Spleen (tissue), 11 donors: ENCODE results near the gene STARD3NL. TPM values are rescaled to one million over a fixed set of nuclear protein-coding genes. Genes with fewer than 3 reads are reported as not detected.
"Not testable (repeated sequence)": the region's sequence is repeated elsewhere in the genome, so short reads cannot be mapped to it uniquely, and the experiment has no call there.

Source experiments
- DNase-seq: peaks from one replicate; pipeline ENCODE4 v3.0.0-alpha.2; 2020
- H3K27ac ChIP-seq, 8 donors: fragments of 200-600 bp; sonication (generic) in 7 of 8; 1 replicate in 4 of 8; 2 replicates in 4 of 8; pipeline versions ENCODE4 v1.5.0 to v1.8.0; 2016 to 2021; ENCODE audit warnings: inconsistent platforms in 4 of 8, mild to moderate bottlenecking in 4 of 8, moderate library complexity in 1 of 8
- H3K27me3 ChIP-seq, 7 donors: fragments of 200-600 bp; sonication (generic) in 6 of 7; replicated peaks in 1 of 7; 1 replicate in 4 of 7; 2 replicates in 3 of 7; pipeline versions ENCODE4 v1.5.0 to v1.8.0; 2016 to 2021; ENCODE audit warnings: inconsistent platforms in 3 of 7, mild to moderate bottlenecking in 1 of 7
- H3K36me3 ChIP-seq, 6 donors: fragments of 200-600 bp; sonication (generic) in 5 of 6; 1 replicate in 4 of 6; 2 replicates in 2 of 6; pipeline versions ENCODE4 v1.5.0 to v1.8.0; 2016 to 2021; ENCODE audit warnings: inconsistent platforms in 2 of 6
- H3K4me1 ChIP-seq, 6 donors: fragments of 200-600 bp; sonication (generic) in 5 of 6; 1 replicate in 3 of 6; 2 replicates in 3 of 6; pipeline versions ENCODE4 v1.5.0 to v1.8.0; 2016 to 2021; ENCODE audit warnings: inconsistent platforms in 3 of 6
- H3K4me3 ChIP-seq, 8 donors: fragments of 200-600 bp; sonication (generic) in 7 of 8; 1 replicate in 4 of 8; 2 replicates in 4 of 8; pipeline versions ENCODE4 v1.5.0 to v1.8.0; 2016 to 2021; ENCODE audit warnings: inconsistent platforms in 4 of 8, mild to moderate bottlenecking in 4 of 8, moderate library complexity in 2 of 8
- H3K9me3 ChIP-seq, 8 donors: fragments of 200-600 bp; sonication (generic) in 7 of 8; 1 replicate in 4 of 8; 2 replicates in 4 of 8; pipeline versions ENCODE4 v1.5.0 to v1.8.0; 2016 to 2021; ENCODE audit warnings: inconsistent platforms in 4 of 8
- CTCF ChIP-seq, 11 experiments: fragments of 200-600 bp in 7 of 11; fragments of 450-650 bp in 4 of 11; sonication (generic) in 4 of 11; IDR thresholded peaks in 8 of 11; conservative IDR thresholded peaks in 3 of 11; 1 replicate in 7 of 11; 2 replicates in 4 of 11; pipeline versions ENCODE4 v1.4.0 to v1.8.0; 2016 to 2021; ENCODE audit warnings: antibody characterized with exemption in 11 of 11, inconsistent platforms in 4 of 11, mild to moderate bottlenecking in 1 of 11
- POLR2A ChIP-seq, 3 donors: fragments of 450-650 bp; IDR thresholded peaks; one replicate each; pipeline ENCODE4 v1.5.1; 2017; ENCODE audit warnings: antibody characterized with exemption in 3 of 3, mild to moderate bottlenecking in 1 of 3
- POLR2AphosphoS5 ChIP-seq, 3 donors: sonication (generic); formaldehyde crosslinking; IDR thresholded peaks; one replicate each; pipeline ENCODE4 v1.5.1; 2017; ENCODE audit warnings: antibody characterized with exemption in 3 of 3
- WGBS, 5 donors: extraction: QIAGEN DNeasy Blood & Tissue Kit in 3 of 5; methylation state at CpG; one replicate each; pipeline versions ENCODE4 v1.1.5 to v1.1.7; 2013 to 2018; 5-methylcytosine and 5-hydroxymethylcytosine counted together
- intact Hi-C: fragments of 100-400 bp; cut with DNase I; formaldehyde crosslinking; loops from one replicate; pipeline ENCODE4 v1.15.0; 2023; ENCODE audit warnings: low total_unique reads
- polyA plus RNA-seq, 3 donors: library from polyadenylated mRNA; stranded (reverse); fragments of 200-250 nt; gene quantifications; one replicate each; pipeline ENCODE4 v1.2.1, GENCODE V29; 2013
- total RNA-seq, 7 donors: library from RNA; depleted of rRNA in 3 of 7; stranded (reverse); fragments of >200 nt in 3 of 7; fragmentation: NEBNext Ultra II Directional in 4 of 7; extraction: Animal tissue kit (Norgen Biotek cat#: 25700) in 4 of 7; gene quantifications; one replicate each; pipeline versions ENCODE4 v1.1.0 to v1.2.1, GENCODE V29; 2016 to 2021
- donor health status: healthy with polysubstance abuse.
- donor health status: DM: no; HTN: no; CAD: no; lungs with moderate emphysema.
- donor health status: DM: no; HTN: no; CAD: no.
- donor health status: Bipolar disorder and iron deficiency.
- donor health status: healthy.
- donor health status: DM: no; HTN: no; CAD: no.
- donor health status: DM: yes; HTN: yes; CAD: no.

STARD3NL gene
- total and polyA plus RNA-seq, 10 donors: 19.8 to 50.2 (median 36.7) TPM

- Histone ChIP-seq H3K9me3 (no peaks in the 10 kb centered on the region), H3K36me3 (peaks cover 0 to 46% (median 18%) of the 10 kb centered on the region in 6 donors), H3K27ac (peak overlapping the region in 7 of 8 donors; percentile 28 to 82 (median 70)), H3K4me1 (peaks cover 0 to 93% (median 29%) of the 10 kb centered on the region in 6 donors), H3K27me3 (no peaks in the 10 kb centered on the region), H3K4me3 (peak overlapping the region in 1 of 8 donors; percentile 11)
- peak in 2 of 3 donors; percentile 39 to 76 for TF ChIP-seq POLR2AphosphoS5 (IDR thresholded peaks at IDR 0.05)
- no peak for TF ChIP-seq POLR2A (IDR thresholded peaks at IDR 0.05)
- TF ChIP-seq CTCF (IDR thresholded peaks at IDR 0.05 in 8 of 11, conservative IDR thresholded peaks at IDR 0.05 in 3 of 11): peak in 1 of 11 experiments; percentile 12
- intact Hi-C loops: no loop called here
- WGBS, 5 donors: 27 to 43% (median 33%) methylated on average over 11 of the region's 11 CpGs
- peak; percentile 89 for DNase-seq
Measured at GRCh38 chr7:38232502-38233366, 54.7 kb downstream of the STARD3NL start.

GRCh38 chr7:38234759-38235158 lies 56.7 kb downstream of the STARD3NL start:
- 80 to 90% (median 87%) methylated on average over 11 of the region's 11 CpGs for WGBS, 5 donors
- DNase-seq, intact Hi-C loops, H3K9me3 ChIP-seq, H3K27me3 ChIP-seq, H3K4me3 ChIP-seq: not testable (repeated sequence)
- H3K36me3 ChIP-seq: peaks cover 0 to 28% (median 7%) of the 10 kb centered on the region in 6 donors
- peak overlapping the region in 7 of 8 donors; percentile 28 to 82 (median 70) for H3K27ac ChIP-seq
- peaks cover 0 to 79% (median 29%) of the 10 kb centered on the region in 6 donors for H3K4me1 ChIP-seq

- Histone ChIP-seq H3K9me3 (no peaks in the 10 kb centered on the region), H3K4me3 (no peak overlapping the region), H3K27me3 (no peaks in the 10 kb centered on the region), H3K27ac (peak overlapping the region in 7 of 8 donors; percentile 11 to 82 (median 70)), H3K36me3 (peaks cover 0 to 20% (median 0%) of the 10 kb centered on the region in 6 donors), H3K4me1 (peaks cover 0 to 73% (median 29%) of the 10 kb centered on the region in 6 donors)
- WGBS, 5 donors: 78 to 86% (median 85%) methylated on average over 4 of the region's 4 CpGs
- TF ChIP-seq CTCF (IDR thresholded peaks at IDR 0.05 in 8 of 11, conservative IDR thresholded peaks at IDR 0.05 in 3 of 11) (no peak), POLR2AphosphoS5 (IDR thresholded peaks at IDR 0.05) (no peak), POLR2A (IDR thresholded peaks at IDR 0.05) (no peak)
- intact Hi-C loops: no loop called here
- DNase-seq: no peak
Measured at GRCh38 chr7:38235606-38236005, 57.6 kb downstream of the STARD3NL start.

GRCh38 chr7:38239129-38239528 lies 61.1 kb downstream of the STARD3NL start:
- Histone ChIP-seq H3K27ac (peak overlapping the region in 2 of 8 donors; percentile 18 to 54), H3K4me1 (peaks cover 0 to 52% (median 10%) of the 10 kb centered on the region in 6 donors)
- intact Hi-C loops, H3K9me3 ChIP-seq, H3K27me3 ChIP-seq, H3K36me3 ChIP-seq, DNase-seq, H3K4me3 ChIP-seq: not testable (repeated sequence)
- 76 to 92% (median 82%) methylated on average over 10 of the region's 10 CpGs for WGBS, 5 donors

- no peaks in the 10 kb centered on the region for H3K27me3 ChIP-seq
- WGBS, 5 donors: 68 to 88% (median 83%) methylated on average over 3 of the region's 3 CpGs
- DNase-seq: no peak
- no peaks in the 10 kb centered on the region for H3K9me3 ChIP-seq
- H3K4me1 ChIP-seq: peaks cover 0 to 34% (median 7%) of the 10 kb centered on the region in 6 donors
- no peaks in the 10 kb centered on the region for H3K36me3 ChIP-seq
- H3K4me3 ChIP-seq: no peak overlapping the region
- intact Hi-C loops: no loop called here
- peak overlapping the region in 4 of 8 donors; percentile 1 to 61 (median 22) for H3K27ac ChIP-seq
- no peak for TF ChIP-seq CTCF (IDR thresholded peaks at IDR 0.05 in 8 of 11, conservative IDR thresholded peaks at IDR 0.05 in 3 of 11)
- TF ChIP-seq POLR2AphosphoS5 (IDR thresholded peaks at IDR 0.05): no peak
Measured at GRCh38 chr7:38241071-38241470, 63.0 kb downstream of the STARD3NL start.
